WI38 (cell line): ENCODE measurements around the gene AHCTF1.

ENCODE experiments used
- H3K4me3 ChIP-seq: 2 replicates; pipeline ENCODE4 v1.5.1; 2011; ENCODE audit warnings: low read depth, mild to moderate bottlenecking, control low read depth, low read length
- TF ChIP-seq, protein P1 (sequence below): IDR thresholded peaks from 2 replicates; pipeline ENCODE4 v1.5.1; 2012; ENCODE audit warnings: low read depth, mild to moderate bottlenecking, control low read depth, low read length

The AHCTF1 gene

GRCh38 chr1:246797597-246797996 lies 134.2 kb downstream of the AHCTF1 start:
- no peak overlapping the region for H3K4me3 ChIP-seq
- TF ChIP-seq, protein P1, sequence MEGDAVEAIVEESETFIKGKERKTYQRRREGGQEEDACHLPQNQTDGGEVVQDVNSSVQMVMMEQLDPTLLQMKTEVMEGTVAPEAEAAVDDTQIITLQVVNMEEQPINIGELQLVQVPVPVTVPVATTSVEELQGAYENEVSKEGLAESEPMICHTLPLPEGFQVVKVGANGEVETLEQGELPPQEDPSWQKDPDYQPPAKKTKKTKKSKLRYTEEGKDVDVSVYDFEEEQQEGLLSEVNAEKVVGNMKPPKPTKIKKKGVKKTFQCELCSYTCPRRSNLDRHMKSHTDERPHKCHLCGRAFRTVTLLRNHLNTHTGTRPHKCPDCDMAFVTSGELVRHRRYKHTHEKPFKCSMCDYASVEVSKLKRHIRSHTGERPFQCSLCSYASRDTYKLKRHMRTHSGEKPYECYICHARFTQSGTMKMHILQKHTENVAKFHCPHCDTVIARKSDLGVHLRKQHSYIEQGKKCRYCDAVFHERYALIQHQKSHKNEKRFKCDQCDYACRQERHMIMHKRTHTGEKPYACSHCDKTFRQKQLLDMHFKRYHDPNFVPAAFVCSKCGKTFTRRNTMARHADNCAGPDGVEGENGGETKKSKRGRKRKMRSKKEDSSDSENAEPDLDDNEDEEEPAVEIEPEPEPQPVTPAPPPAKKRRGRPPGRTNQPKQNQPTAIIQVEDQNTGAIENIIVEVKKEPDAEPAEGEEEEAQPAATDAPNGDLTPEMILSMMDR, result no peak

- no peak overlapping the region for H3K4me3 ChIP-seq
- TF ChIP-seq, protein P1, result no peak
Measured at GRCh38 chr1:246797157-246797556, 134.6 kb downstream of the AHCTF1 start.

DNA sequence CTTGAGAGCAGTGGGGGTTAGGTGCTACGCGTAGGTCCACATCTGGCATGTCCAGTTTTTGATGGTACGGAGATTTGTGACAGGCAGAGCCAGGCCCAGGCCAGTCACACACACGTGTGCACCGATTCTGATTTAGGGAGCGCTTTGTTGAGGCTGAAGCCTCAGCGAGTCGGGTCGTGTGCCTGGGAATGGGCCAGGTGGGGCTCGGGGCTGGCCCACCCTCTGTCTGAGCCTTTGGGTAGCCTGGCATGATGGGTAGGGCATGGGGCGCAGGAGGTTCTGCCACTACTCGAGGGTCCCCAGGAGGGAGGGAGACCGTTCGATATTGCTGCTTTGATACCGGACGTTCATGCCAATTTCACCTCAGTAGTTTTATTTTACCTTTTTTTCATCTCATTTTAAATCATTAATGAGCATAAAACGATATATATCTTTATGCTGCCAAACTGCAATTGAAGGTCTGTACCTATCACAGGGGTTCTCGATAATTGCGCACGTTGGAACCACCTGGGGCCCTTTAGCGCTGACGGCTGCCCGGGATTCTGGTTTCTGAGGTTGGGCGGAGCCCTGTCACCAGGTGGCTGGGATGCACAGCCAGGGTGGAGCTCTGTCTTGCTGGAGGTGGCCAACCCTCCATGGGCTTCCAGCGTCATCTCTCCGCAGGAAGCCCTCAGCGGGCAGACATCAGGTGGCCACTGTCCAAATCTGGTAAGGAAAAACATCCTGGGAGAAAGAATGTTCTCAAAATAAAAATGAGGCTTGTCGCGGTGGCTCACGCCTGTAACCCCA lies 135.6 kb downstream of the AHCTF1 start:
- TF ChIP-seq, protein P1, result no peak
- no peak overlapping the region for H3K4me3 ChIP-seq

GRCh38 chr1:246794828-246795671 lies 136.7 kb downstream of the AHCTF1 start:
- no peak overlapping the region for H3K4me3 ChIP-seq
- TF ChIP-seq, protein P1, result no peak

DNA sequence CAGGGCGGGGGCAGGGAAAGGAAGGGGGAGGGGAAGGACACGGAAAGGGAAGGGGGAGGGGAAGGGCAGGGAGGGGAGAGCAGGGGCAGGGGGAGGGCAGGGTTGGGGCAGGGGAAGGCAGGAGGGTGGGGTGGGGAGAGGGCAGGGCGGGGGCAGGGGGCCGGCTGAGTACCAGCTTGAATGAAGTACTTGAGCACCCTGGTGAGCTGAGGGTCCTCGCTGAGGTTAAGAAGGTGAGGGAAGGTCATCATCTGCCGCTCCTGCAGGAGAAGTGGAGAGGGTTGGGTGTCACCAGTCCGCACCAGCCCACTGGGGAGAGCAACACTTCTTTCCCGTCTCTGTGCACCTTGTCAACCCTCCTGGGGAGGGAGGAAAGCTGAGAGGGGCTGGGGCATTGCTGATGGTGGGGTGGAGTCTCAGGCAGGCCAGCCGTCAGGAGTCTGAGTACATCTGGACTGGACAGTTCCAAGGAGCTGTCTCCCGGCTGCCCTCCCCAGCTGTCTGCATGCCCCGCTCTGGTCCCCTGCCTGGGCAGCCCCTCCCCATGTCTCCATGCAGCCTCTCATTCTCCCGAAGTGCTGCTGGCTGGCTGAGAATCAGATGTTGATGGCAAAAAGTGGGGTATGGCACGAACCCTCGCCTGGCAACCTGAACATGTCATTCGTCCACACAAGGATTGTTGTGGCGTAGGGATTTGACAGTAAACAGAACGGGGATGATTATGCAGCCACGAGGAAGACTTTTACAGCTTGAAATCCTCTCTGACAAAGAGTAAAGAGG lies 137.5 kb downstream of the AHCTF1 start:
- no peak overlapping the region for H3K4me3 ChIP-seq
- TF ChIP-seq, protein P1, result no peak

GRCh38 chr1:246793356-246793896 lies 138.3 kb downstream of the AHCTF1 start:
- no peak overlapping the region for H3K4me3 ChIP-seq
- TF ChIP-seq, protein P1, result no peak
